Right lobe of liver (tissue), 6 donors: ENCODE data around the gene MAP3K2. TPM values are rescaled to one million over a fixed set of nuclear protein-coding genes. Genes with fewer than 3 reads are reported as not detected.

Source experiments
- ATAC-seq, 4 donors: fragments of 200-7000 bp; cut with Tn5 transposase; one replicate each; pipeline ENCODE4 v1.9.1; 2020; ENCODE audit warnings: mild to moderate bottlenecking in 4 of 4, moderate library complexity in 4 of 4
- DNase-seq, 3 donors: peaks; one replicate each; pipeline ENCODE4 v3.0.0-alpha.2; 2020
- H3K27ac ChIP-seq, 3 donors: fragments of 200-600 bp; one replicate each; pipeline ENCODE4 v1.8.0; 2022
- H3K27me3 ChIP-seq, 2 donors: fragments of 200-600 bp; one replicate each; pipeline ENCODE4 v1.8.0; 2022
- H3K36me3 ChIP-seq, 4 donors: fragments of 200-600 bp; sonication (generic) in 1 of 4; one replicate each; pipeline versions ENCODE4 v1.5.1 to v1.8.0; 2017 to 2022; ENCODE audit warnings: control low read depth in 1 of 4
- H3K4me1 ChIP-seq, 4 donors: fragments of 200-600 bp; sonication (generic) in 1 of 4; one replicate each; pipeline versions ENCODE4 v1.5.1 to v1.8.0; 2017 to 2022; ENCODE audit warnings: control low read depth in 1 of 4
- H3K4me3 ChIP-seq, 3 donors: fragments of 200-600 bp; one replicate each; pipeline ENCODE4 v1.8.0; 2022
- H3K9me3 ChIP-seq, 4 donors: fragments of 200-600 bp; sonication (generic) in 1 of 4; one replicate each; pipeline versions ENCODE4 v1.5.1 to v1.8.0; 2017 to 2022; ENCODE audit warnings: control low read depth in 1 of 4
- POLR2A ChIP-seq: fragments of 450-650 bp; IDR thresholded peaks from one replicate; pipeline ENCODE4 v1.6.1; 2017; ENCODE audit warnings: antibody characterized with exemption, mild to moderate bottlenecking
- WGBS: methylation state at CpG from one replicate; pipeline ENCODE4 v1.1.6; 2018; ENCODE audit warnings: low coverage, low lambda C conversion rate; ENCODE audit not compliant: insufficient coverage; ENCODE audit errors: missing lambda C conversion rate; 5-methylcytosine and 5-hydroxymethylcytosine counted together
- intact Hi-C, 2 donors: fragments of 100-400 bp; cut with DNase I; formaldehyde crosslinking; loops; one replicate each; pipeline versions ENCODE4 v1.11.2 to v1.14.1; 2022
- total RNA-seq, 6 experiments: library from RNA; depleted of rRNA in 2 of 6; stranded (reverse); fragments of >200 nt in 2 of 6; fragmentation: NEBNext Ultra II Directional in 3 of 6; extraction: Animal tissue kit (Norgen Biotek cat#: 25700) in 3 of 6; gene quantifications; one replicate each; pipeline versions ENCODE4 v1.1.0 to v1.2.4, GENCODE V29; 2016 to 2023
- TF ChIP-seq, protein P1 (sequence below), 4 donors: fragments of 200-600 bp in 3 of 4; fragments of 450-650 bp in 1 of 4; IDR thresholded peaks; one replicate each; pipeline versions ENCODE4 v1.5.1 to v1.8.0; 2016 to 2022; ENCODE audit warnings: antibody characterized with exemption in 4 of 4, mild to moderate bottlenecking in 2 of 4
- donor health status: DM: no; HTN: yes; CAD: no.
- donor health status: DM: no; HTN: no; CAD: no.
- donor health status: DM: no; HTN: no; CAD: no.
- donor health status: DM: no; HTN: yes; CAD: no.
- donor health status: DM: no; HTN: yes; CAD: no.

Gene MAP3K2
- total RNA-seq, 6 experiments from 2014 or later = 28.6 to 45.1 (median 39.8) TPM

DNA sequence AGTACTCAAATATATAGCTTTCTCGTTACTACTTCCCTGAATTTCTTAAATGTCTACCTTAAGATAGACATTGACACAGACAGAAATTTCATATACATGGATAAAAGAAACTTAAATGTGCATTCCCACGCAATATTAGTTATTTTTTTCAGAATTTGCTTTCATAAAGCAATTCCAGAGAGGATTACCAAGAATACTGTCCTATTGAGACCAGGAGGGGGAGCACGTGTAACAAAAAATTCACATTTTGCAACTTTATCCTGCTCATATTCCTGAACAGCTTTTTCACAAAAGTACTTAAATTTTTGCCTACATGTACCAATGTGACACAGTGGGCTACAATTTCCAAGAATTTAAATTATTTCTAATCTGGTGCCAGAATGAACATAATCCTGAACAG is 63.1 kb downstream of the MAP3K2 start:
- peak; percentile 62 to 75 (median 70) for ATAC-seq
- intact Hi-C loops = no loop called here
- peaks cover 0 to 65% (median 11%) of the 10 kb centered on the region in 4 donors for H3K36me3 ChIP-seq

GRCh38 chr2:127321303-127321702 is 66.5 kb downstream of the MAP3K2 start:
- intact Hi-C loops = no loop called here
- Histone ChIP-seq H3K27ac (no peak overlapping the region), H3K36me3 (peaks cover 0 to 76% (median 14%) of the 10 kb centered on the region in 4 donors), H3K4me3 (no peak overlapping the region), H3K9me3 (no peaks in the 10 kb centered on the region), H3K27me3 (no peaks in the 10 kb centered on the region), H3K4me1 (peaks cover 0 to 4% (median 1%) of the 10 kb centered on the region in 4 donors)
- TF ChIP-seq, protein P1, sequence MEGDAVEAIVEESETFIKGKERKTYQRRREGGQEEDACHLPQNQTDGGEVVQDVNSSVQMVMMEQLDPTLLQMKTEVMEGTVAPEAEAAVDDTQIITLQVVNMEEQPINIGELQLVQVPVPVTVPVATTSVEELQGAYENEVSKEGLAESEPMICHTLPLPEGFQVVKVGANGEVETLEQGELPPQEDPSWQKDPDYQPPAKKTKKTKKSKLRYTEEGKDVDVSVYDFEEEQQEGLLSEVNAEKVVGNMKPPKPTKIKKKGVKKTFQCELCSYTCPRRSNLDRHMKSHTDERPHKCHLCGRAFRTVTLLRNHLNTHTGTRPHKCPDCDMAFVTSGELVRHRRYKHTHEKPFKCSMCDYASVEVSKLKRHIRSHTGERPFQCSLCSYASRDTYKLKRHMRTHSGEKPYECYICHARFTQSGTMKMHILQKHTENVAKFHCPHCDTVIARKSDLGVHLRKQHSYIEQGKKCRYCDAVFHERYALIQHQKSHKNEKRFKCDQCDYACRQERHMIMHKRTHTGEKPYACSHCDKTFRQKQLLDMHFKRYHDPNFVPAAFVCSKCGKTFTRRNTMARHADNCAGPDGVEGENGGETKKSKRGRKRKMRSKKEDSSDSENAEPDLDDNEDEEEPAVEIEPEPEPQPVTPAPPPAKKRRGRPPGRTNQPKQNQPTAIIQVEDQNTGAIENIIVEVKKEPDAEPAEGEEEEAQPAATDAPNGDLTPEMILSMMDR (IDR thresholded peaks at IDR 0.05) = no peak
- no peak for TF ChIP-seq POLR2A
- ATAC-seq = no peak
- DNase-seq = no peak

More for the DNA sequence above, 63.1 kb downstream of the MAP3K2 start:
- Histone ChIP-seq H3K4me1 (peaks cover 0 to 17% (median 1%) of the 10 kb centered on the region in 4 donors), H3K4me3 (no peak overlapping the region), H3K27me3 (no peaks in the 10 kb centered on the region), H3K9me3 (no peaks in the 10 kb centered on the region), H3K27ac (no peak overlapping the region)
- 34% methylated on average over 3 of the region's 3 CpGs for WGBS
- no peak for DNase-seq
- no peak for TF ChIP-seq POLR2A
- TF ChIP-seq, protein P1 (IDR thresholded peaks at IDR 0.05) = peak; percentile 63 to 69 (median 66)

DNA sequence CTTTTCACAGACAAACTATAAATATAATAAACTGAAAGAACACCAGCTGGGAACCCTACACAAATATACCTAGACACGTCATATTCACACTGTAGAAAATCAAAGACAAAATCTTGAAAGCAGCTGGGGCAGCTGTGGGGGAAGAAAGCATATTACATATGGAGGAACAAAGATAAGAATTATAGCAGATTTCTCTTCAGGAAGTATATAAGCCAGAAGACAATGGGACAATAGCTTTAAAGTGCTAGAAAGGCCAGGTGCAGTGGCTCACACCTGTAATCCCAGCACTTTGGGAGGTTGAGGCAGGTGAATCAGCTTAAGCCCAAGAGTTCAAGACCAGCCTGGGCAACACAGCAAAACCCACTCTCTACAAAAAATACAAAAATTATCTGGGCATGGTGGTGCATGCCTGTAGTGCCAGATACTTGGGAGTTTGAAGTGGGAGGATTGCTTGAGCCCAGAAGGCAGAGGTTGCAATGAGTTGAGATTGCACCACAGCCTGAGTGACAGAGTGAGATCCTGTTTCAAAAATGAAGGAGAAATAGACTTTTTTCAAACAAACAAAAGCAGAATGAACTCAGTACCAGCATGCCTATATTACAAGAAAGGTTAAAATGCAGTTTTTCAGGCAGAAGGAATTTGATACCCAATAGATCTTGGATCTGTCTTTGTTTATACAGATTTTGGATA is 67.0 kb downstream of the MAP3K2 start:
- intact Hi-C loops = no loop called here
- no peak overlapping the region for H3K4me3 ChIP-seq
- H3K27ac ChIP-seq = no peak overlapping the region
- no peak for ATAC-seq
- no peaks in the 10 kb centered on the region for H3K27me3 ChIP-seq
- H3K36me3 ChIP-seq = peaks cover 0 to 82% (median 17%) of the 10 kb centered on the region in 4 donors
- no peaks in the 10 kb centered on the region for H3K9me3 ChIP-seq
- TF ChIP-seq POLR2A = no peak
- TF ChIP-seq, protein P1 (IDR thresholded peaks at IDR 0.05) = no peak
- peaks cover 0 to 2% (median 0%) of the 10 kb centered on the region in 4 donors for H3K4me1 ChIP-seq
- DNase-seq = no peak
- WGBS = 91% methylated on average over 1 of the region's 1 CpG

- DNase-seq (no peak), ATAC-seq (no peak)
- WGBS = 100% methylated on average over 1 of the region's 1 CpG
- peaks cover 0 to 2% (median 0%) of the 10 kb centered on the region in 4 donors for H3K4me1 ChIP-seq
- no peaks in the 10 kb centered on the region for H3K9me3 ChIP-seq
- intact Hi-C loops = no loop called here
- TF ChIP-seq POLR2A = no peak
- TF ChIP-seq, protein P1 (IDR thresholded peaks at IDR 0.05) = no peak
- H3K27me3 ChIP-seq = no peaks in the 10 kb centered on the region
- no peak overlapping the region for H3K4me3 ChIP-seq
- no peak overlapping the region for H3K27ac ChIP-seq
- H3K36me3 ChIP-seq = peaks cover 0 to 84% (median 19%) of the 10 kb centered on the region in 4 donors
Measured at GRCh38 chr2:127320067-127320466, 67.7 kb downstream of the MAP3K2 start.
